ENCODE measurements around the gene NOC3L.

Gene NOC3L

DNA sequence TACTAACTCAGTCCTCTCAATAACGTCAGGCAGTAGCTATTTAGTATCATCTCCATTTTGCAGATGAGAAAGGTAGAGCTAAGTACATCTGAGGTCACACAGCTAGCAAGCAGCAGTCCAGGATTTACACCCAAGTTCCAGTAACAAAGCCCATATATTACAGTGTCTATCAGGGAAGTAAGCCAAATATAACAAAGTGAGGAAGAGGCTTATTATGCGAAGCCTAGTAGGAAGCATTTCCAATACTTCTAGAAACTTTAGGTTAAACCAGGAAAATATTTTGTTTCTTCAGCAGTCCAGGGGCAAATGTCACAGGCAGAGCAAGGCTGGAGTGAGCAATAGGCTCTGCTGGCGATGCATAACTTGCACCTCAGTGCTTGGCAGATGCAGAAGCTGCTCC, 53.9 kb downstream of the NOC3L start:
- H3K36me3 ChIP-seq (ENCODE audit: control insufficient read depth in 2 of 2, insufficient read depth in 1 of 2, low read length in 2 of 2) = no peaks in the 10 kb centered on the region
- no peak overlapping the region for H3K4me3 ChIP-seq (ENCODE audit: low read depth, low read length)
- H3K27ac ChIP-seq (ENCODE audit: extremely low read depth, low read depth, low read length) = no peak overlapping the region
- no peaks in the 10 kb centered on the region for H3K4me1 ChIP-seq (ENCODE audit: control insufficient read depth, insufficient read depth, low read length)
- no peaks in the 10 kb centered on the region for H3K9me3 ChIP-seq (ENCODE audit: control insufficient read depth, insufficient read depth, low read depth, low read length)
- ChIA-PET CTCF (interaction anchor here (0.6 to 4.1 kb wide), 3 partner anchors 12 to 136 kb away, joined by 3 to 32 read pairs (median 4); no protein-coding TSS in a partner anchor), POLR2A (no interaction called here)
- no peak for TF ChIP-seq FEZF1 (tag by site-specific recombination; IDR thresholded peaks at IDR 0.05)
- no peak for TF ChIP-seq ZBTB20 (tag by site-specific recombination; IDR thresholded peaks at IDR 0.05)
- TF ChIP-seq ZNF366 (tag by site-specific recombination; conservative IDR thresholded peaks at IDR 0.05) = no peak
- TF ChIP-seq, protein P1, sequence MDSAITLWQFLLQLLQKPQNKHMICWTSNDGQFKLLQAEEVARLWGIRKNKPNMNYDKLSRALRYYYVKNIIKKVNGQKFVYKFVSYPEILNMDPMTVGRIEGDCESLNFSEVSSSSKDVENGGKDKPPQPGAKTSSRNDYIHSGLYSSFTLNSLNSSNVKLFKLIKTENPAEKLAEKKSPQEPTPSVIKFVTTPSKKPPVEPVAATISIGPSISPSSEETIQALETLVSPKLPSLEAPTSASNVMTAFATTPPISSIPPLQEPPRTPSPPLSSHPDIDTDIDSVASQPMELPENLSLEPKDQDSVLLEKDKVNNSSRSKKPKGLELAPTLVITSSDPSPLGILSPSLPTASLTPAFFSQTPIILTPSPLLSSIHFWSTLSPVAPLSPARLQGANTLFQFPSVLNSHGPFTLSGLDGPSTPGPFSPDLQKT (IDR thresholded peaks at IDR 0.05; ENCODE audit: borderline replicate concordance, low read depth, low read length) = no peak
- TF ChIP-seq ZNF423 (tag by site-specific recombination; IDR thresholded peaks at IDR 0.05) = no peak
- TF ChIP-seq, protein P2, sequence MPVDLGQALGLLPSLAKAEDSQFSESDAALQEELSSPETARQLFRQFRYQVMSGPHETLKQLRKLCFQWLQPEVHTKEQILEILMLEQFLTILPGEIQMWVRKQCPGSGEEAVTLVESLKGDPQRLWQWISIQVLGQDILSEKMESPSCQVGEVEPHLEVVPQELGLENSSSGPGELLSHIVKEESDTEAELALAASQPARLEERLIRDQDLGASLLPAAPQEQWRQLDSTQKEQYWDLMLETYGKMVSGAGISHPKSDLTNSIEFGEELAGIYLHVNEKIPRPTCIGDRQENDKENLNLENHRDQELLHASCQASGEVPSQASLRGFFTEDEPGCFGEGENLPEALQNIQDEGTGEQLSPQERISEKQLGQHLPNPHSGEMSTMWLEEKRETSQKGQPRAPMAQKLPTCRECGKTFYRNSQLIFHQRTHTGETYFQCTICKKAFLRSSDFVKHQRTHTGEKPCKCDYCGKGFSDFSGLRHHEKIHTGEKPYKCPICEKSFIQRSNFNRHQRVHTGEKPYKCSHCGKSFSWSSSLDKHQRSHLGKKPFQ (tag by site-specific recombination; IDR thresholded peaks at IDR 0.05) = no peak
- no peak for TF ChIP-seq BCL11A (tag by site-specific recombination; IDR thresholded peaks at IDR 0.05; ENCODE audit: low read depth)
- no peak for TF ChIP-seq REPIN1 (tag by site-specific recombination; IDR thresholded peaks at IDR 0.05; ENCODE audit: low read depth)
- TF ChIP-seq GLI4 (tag by site-specific recombination; IDR thresholded peaks at IDR 0.05) = no peak
- no peak for TF ChIP-seq ZNF544 (tag by site-specific recombination; IDR thresholded peaks at IDR 0.05)
- TF ChIP-seq ZNF10 (tag by site-specific recombination; IDR thresholded peaks at IDR 0.05) = no peak
- no peak for TF ChIP-seq ZBTB8A (tag by site-specific recombination; IDR thresholded peaks at IDR 0.05)
- TF ChIP-seq ZBTB17 (tag by site-specific recombination; IDR thresholded peaks at IDR 0.05) = no peak
- no peak for TF ChIP-seq ZNF473 (tag by site-specific recombination; IDR thresholded peaks at IDR 0.05)
- no peak for TF ChIP-seq REST (tag by site-specific recombination; IDR thresholded peaks at IDR 0.05)
- TF ChIP-seq SETDB1 (IDR thresholded peaks at IDR 0.05; ENCODE audit: insufficient read length, low read length) = no peak
- no peak for TF ChIP-seq ZNF433 (tag by site-specific recombination; IDR thresholded peaks at IDR 0.05; ENCODE audit: low read depth)
- TF ChIP-seq ZNF785 (tag by site-specific recombination; IDR thresholded peaks at IDR 0.05) = no peak
- TF ChIP-seq ZNF426 (tag by site-specific recombination; IDR thresholded peaks at IDR 0.05) = no peak
- no peak for TF ChIP-seq YY1 (tag by site-specific recombination; IDR thresholded peaks at IDR 0.05)

- H3K36me3 ChIP-seq (ENCODE audit: control insufficient read depth in 2 of 2, insufficient read depth in 1 of 2, low read length in 2 of 2) = no peaks in the 10 kb centered on the region
- no peak overlapping the region for H3K27ac ChIP-seq (ENCODE audit: extremely low read depth, low read depth, low read length)
- no peaks in the 10 kb centered on the region for H3K9me3 ChIP-seq (ENCODE audit: control insufficient read depth, insufficient read depth, low read depth, low read length)
- POLR2A ChIA-PET = no interaction called here
- H3K4me1 ChIP-seq (ENCODE audit: control insufficient read depth, insufficient read depth, low read length) = no peaks in the 10 kb centered on the region
- no peak overlapping the region for H3K4me3 ChIP-seq (ENCODE audit: low read depth, low read length)
- CTCF ChIA-PET = interaction anchor here (1.0 to 4.1 kb wide), 2 partner anchors 13 kb away, joined by 5 to 32 read pairs; no protein-coding TSS in a partner anchor
- TF ChIP-seq, protein P3, sequence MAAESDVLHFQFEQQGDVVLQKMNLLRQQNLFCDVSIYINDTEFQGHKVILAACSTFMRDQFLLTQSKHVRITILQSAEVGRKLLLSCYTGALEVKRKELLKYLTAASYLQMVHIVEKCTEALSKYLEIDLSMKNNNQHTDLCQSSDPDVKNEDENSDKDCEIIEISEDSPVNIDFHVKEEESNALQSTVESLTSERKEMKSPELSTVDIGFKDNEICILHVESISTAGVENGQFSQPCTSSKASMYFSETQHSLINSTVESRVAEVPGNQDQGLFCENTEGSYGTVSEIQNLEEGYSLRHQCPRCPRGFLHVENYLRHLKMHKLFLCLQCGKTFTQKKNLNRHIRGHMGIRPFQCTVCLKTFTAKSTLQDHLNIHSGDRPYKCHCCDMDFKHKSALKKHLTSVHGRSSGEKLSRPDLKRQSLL (tag by site-specific recombination; IDR thresholded peaks at IDR 0.05) = no peak
- TF ChIP-seq PBX3 (CRISPR knock-in tag; IDR thresholded peaks at IDR 0.05) (no peak), ZNF19 (tag by site-specific recombination; IDR thresholded peaks at IDR 0.05; ENCODE audit: low read depth) (no peak), ZNF785 (tag by site-specific recombination; IDR thresholded peaks at IDR 0.05) (no peak), ZBTB21 (tag by site-specific recombination; IDR thresholded peaks at IDR 0.05) (no peak), ZNF701 (tag by site-specific recombination; IDR thresholded peaks at IDR 0.05) (no peak)
- TF ChIP-seq, protein P4, sequence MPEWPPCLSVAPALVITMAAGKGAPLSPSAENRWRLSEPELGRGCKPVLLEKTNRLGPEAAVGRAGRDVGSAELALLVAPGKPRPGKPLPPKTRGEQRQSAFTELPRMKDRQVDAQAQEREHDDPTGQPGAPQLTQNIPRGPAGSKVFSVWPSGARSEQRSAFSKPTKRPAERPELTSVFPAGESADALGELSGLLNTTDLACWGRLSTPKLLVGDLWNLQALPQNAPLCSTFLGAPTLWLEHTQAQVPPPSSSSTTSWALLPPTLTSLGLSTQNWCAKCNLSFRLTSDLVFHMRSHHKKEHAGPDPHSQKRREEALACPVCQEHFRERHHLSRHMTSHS (tag by site-specific recombination; IDR thresholded peaks at IDR 0.05) = no peak
- TF ChIP-seq, protein P5, sequence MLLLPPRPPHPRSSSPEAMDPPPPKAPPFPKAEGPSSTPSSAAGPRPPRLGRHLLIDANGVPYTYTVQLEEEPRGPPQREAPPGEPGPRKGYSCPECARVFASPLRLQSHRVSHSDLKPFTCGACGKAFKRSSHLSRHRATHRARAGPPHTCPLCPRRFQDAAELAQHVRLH (tag by site-specific recombination; IDR thresholded peaks at IDR 0.05) = no peak
Observed at GRCh38 chr10:94307046-94307615, 55.6 kb downstream of the NOC3L start.

Data from HEK293 (cell line).